HepG2 (cell line): ENCODE data around the gene KIAA1755. TPM values are rescaled to one million over a fixed set of nuclear protein-coding genes. Genes with fewer than 3 reads are reported as not detected.

Experiments used
- DBP ChIP-seq: sonication (generic); formaldehyde crosslinking; IDR thresholded peaks from 2 replicates; pipeline ENCODE4 v1.4.0; 2020; ENCODE audit warnings: missing genetic modification reagents; ENCODE audit errors: not compliant biosample characterization
- ELF3 ChIP-seq: IDR thresholded peaks from 2 replicates; pipeline ENCODE4 v1.6.1; 2016; ENCODE audit warnings: missing genetic modification reagents, missing compliant biosample characterization
- HBP1 ChIP-seq: IDR thresholded peaks from 2 replicates; pipeline ENCODE4 v1.6.1; 2016; ENCODE audit warnings: low read depth, control low read depth
- KDM2A ChIP-seq: sonication (generic); formaldehyde crosslinking; IDR thresholded peaks from 2 replicates; pipeline ENCODE4 v1.4.0; 2020; ENCODE audit warnings: low read depth, missing genetic modification reagents, borderline replicate concordance
- KDM5B ChIP-seq: sonication (generic); formaldehyde crosslinking; IDR thresholded peaks from 2 replicates; pipeline ENCODE4 v1.4.0; 2020; ENCODE audit warnings: missing genetic modification reagents, mild to moderate bottlenecking, borderline replicate concordance
- MTA1 ChIP-seq: sonication (generic); formaldehyde crosslinking; IDR thresholded peaks from 2 replicates; pipeline ENCODE4 v1.4.0; 2020; ENCODE audit warnings: missing genetic modification reagents, mild to moderate bottlenecking, borderline replicate concordance
- NFAT5 ChIP-seq: sonication (generic); formaldehyde crosslinking; IDR thresholded peaks from 2 replicates; pipeline ENCODE4 v1.4.0; 2020; ENCODE audit warnings: missing genetic modification reagents
- NR2F6 ChIP-seq, 2 experiments: IDR thresholded peaks; 2 replicates each; pipeline ENCODE4 v1.6.1; 2016; ENCODE audit warnings: antibody characterized with exemption in 1 of 2, mild to moderate bottlenecking in 1 of 2
- PCBP1 ChIP-seq: fragments of 200-400 bp; formaldehyde crosslinking; IDR thresholded peaks from 2 replicates; pipeline ENCODE4 v1.6.1; 2017; ENCODE audit warnings: mild to moderate bottlenecking, low read depth, low read length, borderline replicate concordance
- RFXAP ChIP-seq: sonication (generic); formaldehyde crosslinking; IDR thresholded peaks from 2 replicates; pipeline ENCODE4 v1.4.0; 2020; ENCODE audit warnings: missing genetic modification reagents, borderline replicate concordance
- SAP130 ChIP-seq: IDR thresholded peaks from 2 replicates; pipeline ENCODE4 v1.6.1; 2016; ENCODE audit warnings: low read depth
- TAF1 ChIP-seq: sonication (generic); formaldehyde crosslinking; IDR thresholded peaks from 2 replicates; pipeline ENCODE4 v1.4.0; 2020; ENCODE audit warnings: missing genetic modification reagents
- TFDP1 ChIP-seq: IDR thresholded peaks from 2 replicates; pipeline ENCODE4 v1.6.1; 2016; ENCODE audit warnings: missing compliant biosample characterization, missing genetic modification reagents, borderline replicate concordance
- ZFX ChIP-seq: sonication (generic); formaldehyde crosslinking; IDR thresholded peaks from 2 replicates; pipeline ENCODE4 v1.4.0; 2020; ENCODE audit warnings: mild to moderate bottlenecking, low read depth, missing genetic modification reagents, moderate library complexity
- ZNF331 ChIP-seq: sonication (generic); formaldehyde crosslinking; IDR thresholded peaks from 2 replicates; pipeline ENCODE4 v1.4.0; 2020; ENCODE audit warnings: missing genetic modification reagents
- ZNF563 ChIP-seq: sonication (generic); formaldehyde crosslinking; IDR thresholded peaks from 2 replicates; pipeline ENCODE4 v1.8.0; 2022; ENCODE audit warnings: mild to moderate bottlenecking, moderate library complexity, missing genetic modification reagents
- ZNF605 ChIP-seq: sonication (generic); formaldehyde crosslinking; IDR thresholded peaks from 2 replicates; pipeline ENCODE4 v1.8.0; 2022; ENCODE audit warnings: mild to moderate bottlenecking, missing genetic modification reagents
- ZNF704 ChIP-seq: sonication (generic); formaldehyde crosslinking; IDR thresholded peaks from 2 replicates; pipeline ENCODE4 v1.8.1; 2023; ENCODE audit warnings: mild to moderate bottlenecking, inconsistent platforms, moderate library complexity, missing genetic modification reagents, borderline replicate concordance
- ZNF839 ChIP-seq: sonication (generic); formaldehyde crosslinking; IDR thresholded peaks from 2 replicates; pipeline ENCODE4 v1.4.0; 2020; ENCODE audit warnings: missing genetic modification reagents, mild to moderate bottlenecking, borderline replicate concordance
- polyA plus RNA-seq, 8 experiments: library from polyadenylated mRNA; depleted of rRNA in 3 of 8; stranded (reverse) in 7 of 8; unstranded in 1 of 8; fragments of >200 nt; fragmentation: Illumina TruSeq in 4 of 8; extraction: Trizol in 4 of 8; gene quantifications; 2 replicates each; pipeline versions ENCODE4 v1.2.1 to v1.2.3, GENCODE V29; 2011 to 2016; ENCODE audit warnings: low read depth in 4 of 8, missing spikeins in 1 of 8, mixed read lengths in 1 of 8; ENCODE audit not compliant: insufficient read depth in 1 of 8
- total RNA-seq, 5 experiments: library from RNA; depleted of rRNA; stranded (reverse); fragments of >200 nt; fragmentation: Illumina TruSeq; extraction: Trizol; gene quantifications; 2 replicates each; pipeline ENCODE4 v1.2.3, GENCODE V29; 2016; ENCODE audit warnings: low read depth in 1 of 5

KIAA1755 gene
- total and polyA plus RNA-seq, 2 of the 13 experiments (the other 11 are each of a cell fraction or from before 2014, with no cell fraction given), result 0.04 TPM; not detected in 1

- TF ChIP-seq DBP (CRISPR knock-in tag), result no peak
- TF ChIP-seq ELF3 (CRISPR knock-in tag), result peak; percentile 43; the same call in 1 of the 2 replicates
- 0 out of 2 replicates have a peak, but pooled peaks have one; percentile 32 for TF ChIP-seq ZNF605 (CRISPR knock-in tag)
- peak; percentile 49; the same call in 1 of the 2 replicates for TF ChIP-seq NFAT5 (CRISPR knock-in tag)
- TF ChIP-seq ZNF563, result peak; percentile 73; the same call in 1 of the 2 replicates
- peak; percentile 70; the same call in 1 of the 2 replicates for TF ChIP-seq ZNF839 (CRISPR knock-in tag)
- 0 out of 2 replicates have a peak, but pooled peaks have one; percentile 55 for TF ChIP-seq HBP1 (CRISPR knock-in tag)
- TF ChIP-seq KDM5B (CRISPR knock-in tag), result 0 out of 2 replicates have a peak, but pooled peaks have one; percentile 54
- 0 out of 2 replicates have a peak, but pooled peaks have one; percentile 29 for TF ChIP-seq TFDP1 (CRISPR knock-in tag)
- 0 out of 2 replicates have a peak, but pooled peaks have one; percentile 60 for TF ChIP-seq ZNF704 (CRISPR knock-in tag)
- peak; percentile 26; the same call in 1 of the 2 replicates for TF ChIP-seq ZFX (CRISPR knock-in tag)
- no peak for TF ChIP-seq TAF1
- TF ChIP-seq NR2F6 (IDR thresholded peaks at IDR 0.05), result no peak
- TF ChIP-seq NR2F6 (CRISPR knock-in tag; IDR thresholded peaks at IDR 0.05), result peak; percentile 24; the same call in 1 of the 2 replicates
- 0 out of 2 replicates have a peak, but pooled peaks have one; percentile 20 for TF ChIP-seq SAP130 (CRISPR knock-in tag)
- peak; percentile 57; the same call in 1 of the 2 replicates for TF ChIP-seq PCBP1
- no peak for TF ChIP-seq MTA1 (CRISPR knock-in tag)
- peak; percentile 76 for TF ChIP-seq KDM2A
- TF ChIP-seq RFXAP (CRISPR knock-in tag), result 0 out of 2 replicates have a peak, but pooled peaks have one; percentile 46
- TF ChIP-seq ZNF331 (CRISPR knock-in tag), result 0 out of 2 replicates have a peak, but pooled peaks have one; percentile 47
These were observed 39.4 kb downstream of the KIAA1755 start (continued) for GRCh38 chr20:38221119-38221589.
